Measurements from ENCODE around the gene RETREG1. TPM values are rescaled to one million over a fixed set of nuclear protein-coding genes. Genes with fewer than 3 reads are reported as not detected.

Gene RETREG1
- total and polyA plus RNA-seq, 7 experiments from 2014 or later, result 37.4 to 130 (median 48.6) TPM

DNA sequence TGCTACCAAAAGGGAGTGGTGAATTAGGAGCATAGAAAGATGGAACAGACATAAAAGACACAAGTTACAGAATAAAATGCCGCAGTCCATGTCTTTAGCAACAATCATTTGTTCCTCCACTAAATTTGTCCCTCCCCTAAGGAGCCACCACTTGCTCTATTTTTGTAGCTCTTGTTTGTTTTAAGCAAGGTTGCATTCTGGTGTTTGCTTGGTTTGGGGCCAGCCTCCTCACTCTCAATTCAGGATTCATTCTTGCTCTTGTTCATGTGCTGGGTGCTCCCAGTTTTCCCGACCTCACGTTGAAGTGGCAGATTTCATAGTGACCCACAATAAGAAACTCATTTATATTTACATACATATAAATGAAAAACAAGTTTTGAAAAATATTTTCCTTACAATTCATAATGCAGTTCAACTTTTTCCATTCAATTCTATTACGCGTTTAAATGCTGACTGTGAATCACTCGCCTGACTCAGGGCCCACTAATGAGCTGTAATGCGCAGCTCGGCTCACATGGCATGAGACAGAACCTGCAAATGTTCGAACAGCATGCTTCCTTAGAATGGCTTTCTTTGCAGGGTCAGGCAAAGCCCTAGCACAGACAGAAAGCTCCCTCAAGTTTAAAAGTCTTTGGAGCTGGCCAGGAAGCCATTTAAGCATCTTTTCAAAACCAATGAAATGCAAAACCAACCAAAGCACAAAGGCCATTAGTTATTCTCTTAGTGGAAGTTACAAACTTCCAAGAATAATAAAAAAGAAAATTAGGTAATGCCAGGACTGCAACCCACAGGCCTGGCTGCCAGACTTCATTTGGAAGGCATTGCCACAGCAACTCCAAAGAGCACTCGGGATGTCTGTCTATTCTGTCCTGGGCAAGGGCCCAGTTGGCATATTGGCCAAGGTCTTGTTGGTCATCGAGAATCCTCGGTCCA is 41.7 kb downstream of the RETREG1 start:
- H3K9me3 ChIP-seq (ENCODE audit: control insufficient read depth in 2 of 3, low read length in 3 of 3), result no peaks in the 10 kb centered on the region
- Mint-ChIP-seq H3K4me1 (peaks cover 14 to 79% (median 53%) of the 10 kb centered on the region in 7 donors), H3K27me3 (no peaks in the 10 kb centered on the region), H3K36me3 (peaks cover 7 to 32% (median 20%) of the 10 kb centered on the region in 5 donors), H3K27ac (peak overlapping the region in 1 of 9 donors; percentile 90), H3K4me3 (peak overlapping the region in 2 of 10 donors; percentile 35 to 38), H3K9me3 (peaks cover 0 to 3% (median 0%) of the 10 kb centered on the region in 11 donors)
- H3K27me3 ChIP-seq (ENCODE audit: control insufficient read depth in 2 of 2, insufficient read depth in 2 of 2, low read length in 2 of 2), result no peaks in the 10 kb centered on the region
- H3K27ac ChIP-seq (ENCODE audit: low read depth, low read length), result no peak overlapping the region
- ChIA-PET POLR2A (interaction anchor here (0.9 to 1.1 kb wide), 2 partner anchors 42 to 90 kb away, joined by 3 read pairs; partner anchors contain the start of gene RETREG1), CTCF (no interaction called here)
- intact Hi-C loops (cut with micrococcal nuclease), result no loop called here
- peaks cover 0 to 15% (median 4%) of the 10 kb centered on the region in 3 experiments for H3K36me3 ChIP-seq (ENCODE audit: control insufficient read depth in 2 of 3, insufficient read depth in 3 of 3, low read length in 3 of 3)
- no peak overlapping the region for H3K4me3 ChIP-seq (ENCODE audit: low read length)
- ATAC-seq (no peak), DNase-seq (no peak)
- H3K4me1 ChIP-seq (ENCODE audit: control insufficient read depth in 2 of 2, insufficient read depth in 2 of 2, low read length in 2 of 2), result peaks cover 0 to 7% of the 10 kb centered on the region in 2 donors

DNA sequence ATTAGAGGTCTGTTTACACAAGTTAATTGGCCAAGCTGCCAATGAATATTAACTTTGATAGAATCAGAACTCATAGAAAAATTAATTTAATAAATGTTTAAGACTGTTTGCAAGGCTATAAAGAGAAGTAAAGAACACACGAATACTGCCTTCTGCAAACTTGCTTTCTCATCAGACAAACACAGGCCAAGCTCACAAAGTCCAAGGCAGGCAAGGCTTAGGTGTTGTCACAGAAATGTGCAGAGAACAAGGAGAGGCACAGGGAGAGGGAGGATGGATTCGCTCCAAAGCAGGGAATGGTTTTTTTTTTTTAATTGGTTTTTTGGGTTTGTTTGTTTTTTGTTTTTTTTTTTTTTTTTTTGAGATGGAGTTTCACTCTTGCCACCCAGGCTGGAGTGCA is 43.4 kb downstream of the RETREG1 start:
- Histone ChIP-seq H3K4me1 (ENCODE audit: control insufficient read depth in 2 of 2, insufficient read depth in 2 of 2, low read length in 2 of 2) (peaks cover 0 to 7% of the 10 kb centered on the region in 2 donors), H3K4me3 (ENCODE audit: low read length) (no peak overlapping the region), H3K36me3 (ENCODE audit: control insufficient read depth in 2 of 3, insufficient read depth in 3 of 3, low read length in 3 of 3) (peaks cover 0 to 27% (median 4%) of the 10 kb centered on the region in 3 experiments), H3K9me3 (ENCODE audit: control insufficient read depth in 2 of 3, low read length in 3 of 3) (no peaks in the 10 kb centered on the region), H3K27me3 (ENCODE audit: control insufficient read depth in 2 of 2, insufficient read depth in 2 of 2, low read length in 2 of 2) (no peaks in the 10 kb centered on the region), H3K27ac (ENCODE audit: low read depth, low read length) (no peak overlapping the region)
- DNase-seq (no peak), ATAC-seq (no peak)
- intact Hi-C loops (cut with micrococcal nuclease), result no loop called here
- POLR2A ChIA-PET, result no interaction called here
- CTCF ChIA-PET, result interaction anchor here (0.7 kb wide), 1 partner anchor 1925 kb away, joined by 4 read pairs; no protein-coding TSS in a partner anchor
- H3K4me1 Mint-ChIP-seq, result peaks cover 16 to 75% (median 53%) of the 10 kb centered on the region in 7 donors
- H3K27ac Mint-ChIP-seq, result peak overlapping the region in 7 of 9 donors; percentile 29 to 94 (median 81)
- peak overlapping the region in 1 of 10 donors; percentile 12 for H3K4me3 Mint-ChIP-seq
- no peaks in the 10 kb centered on the region for H3K27me3 Mint-ChIP-seq
- H3K9me3 Mint-ChIP-seq, result peaks cover 0 to 3% (median 0%) of the 10 kb centered on the region in 11 donors
- H3K36me3 Mint-ChIP-seq, result peaks cover 7 to 34% (median 26%) of the 10 kb centered on the region in 5 donors

DNA sequence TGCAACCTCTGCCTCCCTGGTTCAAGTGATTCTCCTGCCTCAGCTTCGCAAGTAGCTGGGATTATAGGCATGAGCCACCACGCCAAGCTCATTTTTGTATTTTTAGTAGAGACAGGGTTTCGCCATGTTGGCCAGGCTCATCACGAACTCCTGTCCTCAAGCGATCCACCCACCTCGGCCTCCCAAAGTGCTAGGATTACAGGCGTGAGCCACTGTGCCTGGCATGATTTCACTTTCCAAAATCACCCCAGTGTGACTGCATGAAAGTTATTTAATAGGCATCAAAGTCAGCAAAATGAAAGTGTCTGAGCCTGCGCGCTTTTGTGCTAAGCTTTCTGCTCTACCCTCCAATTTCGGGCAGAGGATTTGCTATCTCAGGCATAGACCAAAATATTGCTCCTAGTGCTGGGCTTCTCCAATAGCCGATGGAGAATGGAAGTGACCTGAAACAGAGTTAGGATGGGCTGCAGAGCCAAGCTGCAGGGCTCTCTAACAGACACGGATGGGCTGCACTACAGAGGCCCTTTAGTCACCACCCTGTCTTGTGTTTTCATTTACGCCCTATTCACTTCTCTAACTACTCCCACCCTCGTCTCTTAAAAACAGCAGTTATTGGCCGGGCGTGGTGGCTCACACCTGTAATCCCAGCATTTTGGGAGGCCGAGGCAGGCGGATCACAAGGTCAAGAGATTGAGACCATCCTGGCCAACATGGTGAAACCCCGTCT is 44.3 kb downstream of the RETREG1 start:
- H3K4me1 Mint-ChIP-seq, result peaks cover 13 to 75% (median 57%) of the 10 kb centered on the region in 7 donors
- intact Hi-C loops (cut with micrococcal nuclease), result no loop called here
- ATAC-seq, result no peak
- CTCF ChIA-PET, result no interaction called here
- peak overlapping the region in 1 of 9 donors; percentile 38 for H3K27ac Mint-ChIP-seq
- H3K36me3 Mint-ChIP-seq, result peaks cover 3 to 36% (median 24%) of the 10 kb centered on the region in 5 donors
- H3K9me3 Mint-ChIP-seq, result no peaks in the 10 kb centered on the region
- Histone ChIP-seq H3K4me3 (ENCODE audit: low read length) (no peak overlapping the region), H3K36me3 (ENCODE audit: control insufficient read depth in 2 of 3, insufficient read depth in 3 of 3, low read length in 3 of 3) (peaks cover 0 to 31% (median 0%) of the 10 kb centered on the region in 3 experiments), H3K27ac (ENCODE audit: low read depth, low read length) (no peak overlapping the region), H3K27me3 (ENCODE audit: control insufficient read depth in 2 of 2, insufficient read depth in 2 of 2, low read length in 2 of 2) (no peaks in the 10 kb centered on the region), H3K9me3 (ENCODE audit: control insufficient read depth in 2 of 3, low read length in 3 of 3) (no peaks in the 10 kb centered on the region), H3K4me1 (ENCODE audit: control insufficient read depth in 2 of 2, insufficient read depth in 2 of 2, low read length in 2 of 2) (peaks cover 0 to 7% of the 10 kb centered on the region in 2 donors)
- DNase-seq, result no peak
- POLR2A ChIA-PET, result no interaction called here
- no peaks in the 10 kb centered on the region for H3K27me3 Mint-ChIP-seq
- no peak overlapping the region for H3K4me3 Mint-ChIP-seq

DNA sequence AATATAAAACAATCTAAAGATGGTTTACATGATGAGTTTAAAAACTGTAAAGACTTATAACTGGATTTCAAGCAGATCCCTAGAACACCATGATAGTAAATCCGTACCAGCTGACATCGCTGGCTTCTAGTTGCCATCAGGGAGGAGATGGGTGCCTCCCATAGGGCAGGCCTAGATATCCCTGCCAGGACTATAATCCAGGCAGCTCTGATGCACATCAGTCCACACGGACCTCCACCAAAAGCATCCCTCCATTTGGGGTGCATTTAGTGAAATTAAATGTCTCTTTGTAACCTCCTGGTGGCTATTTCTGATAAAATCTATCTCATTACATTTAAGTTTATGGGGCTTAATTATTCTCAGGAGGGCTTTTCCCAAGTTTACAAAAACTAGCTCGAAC is 45.8 kb downstream of the RETREG1 start:
- POLR2A ChIA-PET, result no interaction called here
- ATAC-seq (no peak), DNase-seq (no peak)
- Histone ChIP-seq H3K27me3 (ENCODE audit: control insufficient read depth in 2 of 2, insufficient read depth in 2 of 2, low read length in 2 of 2) (no peaks in the 10 kb centered on the region), H3K9me3 (ENCODE audit: control insufficient read depth in 2 of 3, low read length in 3 of 3) (no peaks in the 10 kb centered on the region), H3K4me3 (ENCODE audit: low read length) (no peak overlapping the region), H3K27ac (ENCODE audit: low read depth, low read length) (no peak overlapping the region), H3K36me3 (ENCODE audit: control insufficient read depth in 2 of 3, insufficient read depth in 3 of 3, low read length in 3 of 3) (peaks cover 0 to 38% (median 0%) of the 10 kb centered on the region in 3 experiments), H3K4me1 (ENCODE audit: control insufficient read depth in 2 of 2, insufficient read depth in 2 of 2, low read length in 2 of 2) (peaks cover 0 to 7% of the 10 kb centered on the region in 2 donors)
- no peaks in the 10 kb centered on the region for H3K27me3 Mint-ChIP-seq
- intact Hi-C loops (cut with micrococcal nuclease), result no loop called here
- peaks cover 3 to 42% (median 31%) of the 10 kb centered on the region in 5 donors for H3K36me3 Mint-ChIP-seq
- peak overlapping the region in 2 of 9 donors; percentile 13 to 49 for H3K27ac Mint-ChIP-seq
- no peaks in the 10 kb centered on the region for H3K9me3 Mint-ChIP-seq
- H3K4me1 Mint-ChIP-seq, result peaks cover 21 to 79% (median 62%) of the 10 kb centered on the region in 7 donors
- CTCF ChIA-PET, result no interaction called here
- H3K4me3 Mint-ChIP-seq, result no peak overlapping the region

DNA sequence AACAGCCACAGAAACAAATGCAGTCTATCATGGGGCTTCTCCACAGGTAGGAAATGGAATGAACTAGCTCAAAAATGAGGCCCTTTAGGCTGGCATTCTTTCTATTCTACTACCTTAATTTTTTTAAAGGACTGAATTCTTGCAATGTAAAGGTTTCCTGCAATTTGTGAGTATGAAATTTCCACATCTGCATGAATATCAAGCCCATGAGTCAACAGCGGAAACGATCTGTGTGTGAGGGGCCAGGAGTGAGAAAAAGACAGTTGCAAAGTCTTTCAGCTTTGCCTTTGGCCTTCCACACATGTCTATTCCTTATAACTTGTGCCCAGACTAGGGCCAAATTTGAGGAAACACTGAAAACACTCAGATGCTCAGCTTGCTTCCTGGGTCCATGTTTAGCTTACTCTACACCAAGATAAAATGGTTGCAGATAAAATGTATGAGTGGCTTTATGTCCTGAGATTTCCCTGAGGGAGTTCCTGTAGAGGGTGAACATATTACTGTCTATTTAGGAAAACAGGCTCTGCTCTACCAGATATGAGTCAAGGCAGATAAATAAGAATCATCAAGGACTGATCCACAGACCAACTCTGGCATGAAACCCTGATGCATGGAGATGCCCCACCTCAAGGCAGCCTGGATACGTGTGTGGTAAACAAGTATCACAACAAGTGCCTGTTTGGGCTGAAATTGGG is 46.5 kb downstream of the RETREG1 start:
- Histone ChIP-seq H3K27me3 (ENCODE audit: control insufficient read depth in 2 of 2, insufficient read depth in 2 of 2, low read length in 2 of 2) (no peaks in the 10 kb centered on the region), H3K4me3 (ENCODE audit: low read length) (no peak overlapping the region), H3K27ac (ENCODE audit: low read depth, low read length) (no peak overlapping the region), H3K4me1 (ENCODE audit: control insufficient read depth in 2 of 2, insufficient read depth in 2 of 2, low read length in 2 of 2) (peaks cover 0 to 7% of the 10 kb centered on the region in 2 donors), H3K9me3 (ENCODE audit: control insufficient read depth in 2 of 3, low read length in 3 of 3) (no peaks in the 10 kb centered on the region), H3K36me3 (ENCODE audit: control insufficient read depth in 2 of 3, insufficient read depth in 3 of 3, low read length in 3 of 3) (peaks cover 0 to 45% (median 0%) of the 10 kb centered on the region in 3 experiments)
- ATAC-seq (no peak), DNase-seq (no peak)
- intact Hi-C loops (cut with micrococcal nuclease), result no loop called here
- Mint-ChIP-seq H3K36me3 (peaks cover 3 to 48% (median 33%) of the 10 kb centered on the region in 5 donors), H3K27me3 (no peaks in the 10 kb centered on the region), H3K4me3 (no peak overlapping the region), H3K27ac (peak overlapping the region in 7 of 9 donors; percentile 4 to 68 (median 49)), H3K9me3 (no peaks in the 10 kb centered on the region), H3K4me1 (peaks cover 21 to 82% (median 64%) of the 10 kb centered on the region in 7 donors)
- CTCF ChIA-PET, result no interaction called here
- POLR2A ChIA-PET, result no interaction called here
